ENCODE measurements around the gene FBXO46. TPM values are rescaled to one million over a fixed set of nuclear protein-coding genes. Genes with fewer than 3 reads are reported as not detected.

The FBXO46 gene
- total and polyA plus RNA-seq, 10 of the 15 experiments (the other 5 are each of a cell fraction or from before 2014, with no cell fraction given): 2.5 to 61.5 (median 13.7) TPM

- no peak for TF ChIP-seq ZNF592 (IDR thresholded peaks at IDR 0.05)
- TF ChIP-seq CUX1 (IDR thresholded peaks at IDR 0.05; ENCODE audit: insufficient replicate concordance, low read depth, low read length): no peak
- peak; percentile 48 for TF ChIP-seq FOS (IDR thresholded peaks at IDR 0.05; ENCODE audit: borderline replicate concordance, extremely low read depth, insufficient read length)
- no peak for TF ChIP-seq ZNF217 (IDR thresholded peaks at IDR 0.05)
- TF ChIP-seq ETV6 (conservative IDR thresholded peaks at IDR 0.05 in 1 of 2, IDR thresholded peaks at IDR 0.05 in 1 of 2; ENCODE audit: borderline replicate concordance in 1 of 2, low read depth in 1 of 2): no peak
- no peak for TF ChIP-seq HSF1 (IDR thresholded peaks at IDR 0.05; ENCODE audit: low read depth, low read length)
- no peak; a peak in 2 of 4 replicates for TF ChIP-seq IKZF2 (IDR thresholded peaks at IDR 0.05)
- TF ChIP-seq NFXL1 (IDR thresholded peaks at IDR 0.05; ENCODE audit: borderline replicate concordance): no peak
- no peak for TF ChIP-seq RAD21 (IDR thresholded peaks at IDR 0.05; ENCODE audit: insufficient read depth, low read depth, low read length)
- no peak for TF ChIP-seq E2F8 (IDR thresholded peaks at IDR 0.05; ENCODE audit: low read depth, partially characterized antibody)
- TF ChIP-seq NR2C1 (IDR thresholded peaks at IDR 0.05): no peak
These were observed 38.2 kb downstream of the FBXO46 start, which contains the start of gene QPCTL (continued) for GRCh38 chr19:45692187-45693105.
